Heart left ventricle (tissue), 16 donors: ENCODE measurements around the gene ADCY4. TPM values are rescaled to one million over a fixed set of nuclear protein-coding genes. Genes with fewer than 3 reads are reported as not detected.

Experiments used
- ATAC-seq, 4 donors: fragments of 200-7000 bp; cut with Tn5 transposase; one replicate each; pipeline ENCODE4 v1.9.1; 2020 to 2022; ENCODE audit warnings: moderate library complexity in 4 of 4, mild to moderate bottlenecking in 3 of 4, moderate number of reproducible peaks in 1 of 4
- DNase-seq, 5 donors: peaks; one replicate each; pipeline ENCODE4 v3.0.0-alpha.2; 2020
- H3K27ac ChIP-seq, 12 donors: fragments of 200-600 bp; sonication (generic) in 4 of 12; one replicate each; pipeline versions ENCODE4 v1.5.0 to v1.8.0; 2016 to 2022; ENCODE audit warnings: mild to moderate bottlenecking in 2 of 12
- H3K27me3 ChIP-seq, 9 donors: fragments of 200-600 bp; sonication (generic) in 2 of 9; one replicate each; pipeline versions ENCODE4 v1.5.1 to v1.8.0; 2016 to 2022; ENCODE audit warnings: mild to moderate bottlenecking in 3 of 9
- H3K36me3 ChIP-seq, 9 donors: fragments of 200-600 bp; sonication (generic) in 2 of 9; one replicate each; pipeline versions ENCODE4 v1.5.0 to v1.8.0; 2018 to 2022; ENCODE audit warnings: mild to moderate bottlenecking in 2 of 9
- H3K4me1 ChIP-seq, 12 donors: fragments of 200-600 bp; sonication (generic) in 4 of 12; one replicate each; pipeline versions ENCODE4 v1.5.0 to v1.8.0; 2016 to 2022; ENCODE audit warnings: mild to moderate bottlenecking in 3 of 12
- H3K4me3 ChIP-seq, 12 donors: fragments of 200-600 bp; sonication (generic) in 4 of 12; one replicate each; pipeline versions ENCODE4 v1.5.0 to v1.8.0; 2017 to 2022; ENCODE audit warnings: mild to moderate bottlenecking in 9 of 12, moderate library complexity in 4 of 12
- H3K9me3 ChIP-seq, 12 donors: fragments of 200-600 bp; sonication (generic) in 4 of 12; one replicate each; pipeline versions ENCODE4 v1.5.0 to v1.8.0; 2016 to 2022; ENCODE audit warnings: mild to moderate bottlenecking in 1 of 12
- POLR2A ChIP-seq, 2 donors: fragments of 450-650 bp; IDR thresholded peaks; one replicate each; pipeline ENCODE4 v1.6.1; 2017; ENCODE audit warnings: antibody characterized with exemption in 2 of 2, mild to moderate bottlenecking in 2 of 2, moderate library complexity in 2 of 2
- WGBS, 4 donors: extraction: QIAGEN DNeasy Blood & Tissue Kit in 2 of 4; methylation state at CpG; one replicate each; pipeline versions ENCODE4 v1.1.5 to v1.1.7; 2013 to 2018; 5-methylcytosine and 5-hydroxymethylcytosine counted together
- intact Hi-C, 10 donors: fragments of 100-400 bp; cut with DNase I; formaldehyde crosslinking; loops; one replicate each; pipeline versions ENCODE4 v1.11.1 to v1.14.2; 2022
- polyA plus RNA-seq, 2 donors: library from polyadenylated mRNA; stranded (reverse); fragments of 200-250 nt; gene quantifications; one replicate each; pipeline ENCODE4 v1.2.3, GENCODE V29; 2013
- total RNA-seq, 9 donors: library from RNA; depleted of rRNA in 2 of 9; stranded (reverse); fragments of >200 nt in 2 of 9; fragmentation: NEBNext Ultra II Directional in 3 of 9; extraction: Animal tissue kit (Norgen Biotek cat#: 25700) in 3 of 9; gene quantifications; one replicate each; pipeline versions ENCODE4 v1.1.0 to v1.2.4, GENCODE V29; 2016 to 2023
- TF ChIP-seq, protein P1 (sequence below), 12 donors: fragments of 200-600 bp; sonication (generic) in 4 of 12; IDR thresholded peaks; one replicate each; pipeline versions ENCODE4 v1.5.0 to v1.8.0; 2018 to 2022; ENCODE audit warnings: antibody characterized with exemption in 12 of 12, mild to moderate bottlenecking in 5 of 12
- donor health status: ischemic (EF 13 %, LVEDD 7.1; RV severe dilation, severe dysfunction).
- donor health status: healthy with polysubstance abuse.
- donor health status: DM: no; HTN: yes; CAD: no.
- donor health status: DM: no; HTN: no; CAD: no.
- donor health status: ischemic (EF 25% LVEDD 6.9; RV normal size, moderate dysfunction).
- donor health status: ischemic (EF 25% LVEDD 5.7; RV mildly dilated, moderate dysfunction).
- donor health status: healthy.
- donor health status: DM: yes; HTN: yes; CAD: no.
- donor health status: ischemic (EF 35%, LVEDD 5.7; RV mildly dilated, moderate dysfunction).
- donor health status: nonischemic (EF 11% LVEDD 7.7; RV severe dilation, severe dysfunction).
- donor health status: DM: yes; HTN: yes; CAD: no.
- donor health status: PGD.
- donor health status: ischemic (EF 29% LVEDD 5.4; RV normal size, mild dysfunction).
- donor health status: nonischemic (EF 23%, LVEDD 6.1; RV moderate dilation, normal function).

ADCY4 gene
- total and polyA plus RNA-seq, 11 donors: 20.7 to 47.5 (median 27.5) TPM

DNA sequence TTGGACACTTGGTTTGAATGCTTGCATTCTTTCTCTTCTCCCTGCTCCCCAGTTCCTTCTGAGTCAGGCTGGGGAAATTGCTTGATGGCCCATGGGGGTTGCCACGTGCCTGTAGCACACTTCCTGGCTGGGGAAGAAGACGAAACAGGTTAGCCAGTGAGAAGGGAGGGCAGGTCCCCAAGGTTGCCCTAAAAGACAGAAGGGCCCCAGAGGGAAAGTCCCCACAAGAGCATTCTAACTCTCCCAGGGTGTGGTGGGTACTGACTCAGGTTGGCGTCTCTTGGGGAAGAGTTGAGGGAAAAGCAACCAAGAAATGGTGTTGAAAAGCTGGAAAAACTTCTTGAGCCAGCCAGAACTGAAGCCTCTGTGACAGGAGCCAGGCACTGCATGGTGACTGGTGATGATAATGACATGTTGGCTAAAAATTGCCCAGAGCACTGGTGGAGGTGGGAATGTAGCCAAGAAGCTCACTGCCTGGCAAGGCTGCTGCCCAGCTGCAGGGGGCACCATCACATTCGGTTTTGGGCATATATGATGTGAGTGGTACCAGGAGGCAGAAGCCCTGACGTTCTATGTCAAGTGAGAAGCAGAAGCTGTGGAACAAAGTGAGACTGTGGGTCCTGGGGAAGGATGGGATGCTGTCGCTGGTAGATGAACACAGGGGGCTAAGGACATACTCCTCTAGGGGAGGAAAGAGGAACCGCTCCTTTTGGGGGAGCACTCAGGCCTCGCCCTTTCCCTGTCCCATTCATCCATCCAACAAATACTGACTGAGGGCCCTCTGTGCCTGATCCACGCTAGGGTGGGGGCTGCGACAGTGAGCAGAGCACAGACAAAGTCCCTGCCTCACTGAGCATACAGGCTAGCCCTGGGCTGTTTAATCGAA lies 55.3 kb downstream of the ADCY4 start:
- H3K27me3 ChIP-seq: no peaks in the 10 kb centered on the region
- peak; percentile 75 to 86 (median 80) for ATAC-seq
- H3K4me1 ChIP-seq: peaks cover 0 to 77% (median 8%) of the 10 kb centered on the region in 12 donors
- no peaks in the 10 kb centered on the region for H3K9me3 ChIP-seq
- intact Hi-C loops: no loop called here
- TF ChIP-seq, protein P1, sequence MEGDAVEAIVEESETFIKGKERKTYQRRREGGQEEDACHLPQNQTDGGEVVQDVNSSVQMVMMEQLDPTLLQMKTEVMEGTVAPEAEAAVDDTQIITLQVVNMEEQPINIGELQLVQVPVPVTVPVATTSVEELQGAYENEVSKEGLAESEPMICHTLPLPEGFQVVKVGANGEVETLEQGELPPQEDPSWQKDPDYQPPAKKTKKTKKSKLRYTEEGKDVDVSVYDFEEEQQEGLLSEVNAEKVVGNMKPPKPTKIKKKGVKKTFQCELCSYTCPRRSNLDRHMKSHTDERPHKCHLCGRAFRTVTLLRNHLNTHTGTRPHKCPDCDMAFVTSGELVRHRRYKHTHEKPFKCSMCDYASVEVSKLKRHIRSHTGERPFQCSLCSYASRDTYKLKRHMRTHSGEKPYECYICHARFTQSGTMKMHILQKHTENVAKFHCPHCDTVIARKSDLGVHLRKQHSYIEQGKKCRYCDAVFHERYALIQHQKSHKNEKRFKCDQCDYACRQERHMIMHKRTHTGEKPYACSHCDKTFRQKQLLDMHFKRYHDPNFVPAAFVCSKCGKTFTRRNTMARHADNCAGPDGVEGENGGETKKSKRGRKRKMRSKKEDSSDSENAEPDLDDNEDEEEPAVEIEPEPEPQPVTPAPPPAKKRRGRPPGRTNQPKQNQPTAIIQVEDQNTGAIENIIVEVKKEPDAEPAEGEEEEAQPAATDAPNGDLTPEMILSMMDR (IDR thresholded peaks at IDR 0.05): peak in 11 of 12 donors; percentile 32 to 68 (median 42)
- TF ChIP-seq POLR2A (IDR thresholded peaks at IDR 0.05): no peak
- H3K36me3 ChIP-seq: no peaks in the 10 kb centered on the region
- DNase-seq: peak in 4 of 5 donors; percentile 60 to 81 (median 67)
- no peak overlapping the region for H3K4me3 ChIP-seq
- 58 to 66% (median 64%) methylated on average over 11 of the region's 11 CpGs for WGBS, 4 donors
- peak overlapping the region in 11 of 12 donors; percentile 41 to 87 (median 72) for H3K27ac ChIP-seq

DNA sequence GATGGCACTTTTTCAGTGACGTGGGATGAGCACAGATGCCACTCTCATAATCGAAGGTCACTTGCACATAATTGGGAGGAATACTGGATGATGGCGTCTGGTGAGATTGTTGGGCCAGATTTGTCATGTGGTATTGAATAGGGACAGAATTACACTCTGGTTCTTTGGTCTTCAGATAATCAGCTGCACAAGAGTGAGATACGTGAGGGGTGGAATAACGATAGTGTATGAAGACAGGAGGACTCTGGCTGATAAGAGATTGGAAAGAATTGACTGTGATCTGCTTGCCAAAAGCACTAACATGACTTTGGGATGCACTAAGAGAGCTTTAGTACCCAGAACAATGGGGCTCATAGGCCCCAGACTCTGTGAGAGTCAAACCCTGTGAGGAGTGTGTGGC lies 56.4 kb downstream of the ADCY4 start:
- H3K9me3 ChIP-seq: no peaks in the 10 kb centered on the region
- peak overlapping the region in 3 of 12 donors; percentile 72 to 87 (median 76) for H3K27ac ChIP-seq
- H3K36me3 ChIP-seq: no peaks in the 10 kb centered on the region
- TF ChIP-seq POLR2A (IDR thresholded peaks at IDR 0.05): no peak
- TF ChIP-seq, protein P1 (IDR thresholded peaks at IDR 0.05): no peak
- DNase-seq (no peak), ATAC-seq (no peak)
- no peaks in the 10 kb centered on the region for H3K27me3 ChIP-seq
- no peak overlapping the region for H3K4me3 ChIP-seq
- intact Hi-C loops: no loop called here
- WGBS, 4 donors: 63 to 70% (median 68%) methylated on average over 5 of the region's 5 CpGs
- peaks cover 0 to 88% (median 15%) of the 10 kb centered on the region in 12 donors for H3K4me1 ChIP-seq

DNA sequence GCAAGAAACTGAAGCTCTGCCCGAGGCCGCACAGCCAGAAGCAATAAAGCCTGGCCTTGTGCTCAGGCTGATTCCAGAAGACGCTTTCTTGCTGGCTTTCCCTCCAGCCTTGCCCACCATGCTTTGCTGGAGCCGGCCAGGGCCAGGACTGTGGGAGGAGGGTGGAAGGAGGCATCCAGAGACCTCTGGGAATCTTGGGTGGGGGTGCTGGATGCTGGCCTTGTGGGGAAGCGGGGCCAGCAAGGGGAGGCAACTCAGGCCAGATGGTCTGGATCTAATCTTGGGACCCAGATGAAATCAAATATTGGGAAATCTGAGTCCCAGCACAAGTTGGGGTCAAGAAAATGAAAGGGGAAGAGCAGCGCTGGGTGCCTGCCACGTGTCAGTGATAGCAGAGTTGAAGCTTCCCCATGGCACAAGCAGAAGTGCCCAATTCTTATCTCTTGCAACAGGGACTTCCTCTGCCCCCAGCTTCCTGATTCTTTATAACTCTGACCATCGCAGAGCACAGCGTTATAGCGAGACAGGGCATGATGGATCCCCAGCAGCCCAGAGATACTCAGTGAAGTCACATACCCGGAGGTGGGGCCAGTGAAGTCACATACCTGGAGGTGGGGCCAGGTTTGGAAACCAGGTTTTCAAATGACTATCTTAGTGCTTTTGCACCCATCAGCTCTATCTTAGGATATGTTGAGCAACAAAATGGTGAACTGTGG lies 57.1 kb downstream of the ADCY4 start:
- TF ChIP-seq POLR2A (IDR thresholded peaks at IDR 0.05): no peak
- TF ChIP-seq, protein P1 (IDR thresholded peaks at IDR 0.05): no peak
- H3K4me3 ChIP-seq: no peak overlapping the region
- intact Hi-C loops: no loop called here
- ATAC-seq: peak in 2 of 4 donors; percentile 21 to 30
- peak in 1 of 5 donors; percentile 48 for DNase-seq
- peak overlapping the region in 2 of 12 donors; percentile 41 to 87 for H3K27ac ChIP-seq
- no peaks in the 10 kb centered on the region for H3K27me3 ChIP-seq
- WGBS, 4 donors: 79 to 83% (median 81%) methylated on average over 10 to 11 of the region's 11 CpGs
- no peaks in the 10 kb centered on the region for H3K9me3 ChIP-seq
- H3K4me1 ChIP-seq: peaks cover 0 to 93% (median 15%) of the 10 kb centered on the region in 12 donors
- H3K36me3 ChIP-seq: no peaks in the 10 kb centered on the region

DNA sequence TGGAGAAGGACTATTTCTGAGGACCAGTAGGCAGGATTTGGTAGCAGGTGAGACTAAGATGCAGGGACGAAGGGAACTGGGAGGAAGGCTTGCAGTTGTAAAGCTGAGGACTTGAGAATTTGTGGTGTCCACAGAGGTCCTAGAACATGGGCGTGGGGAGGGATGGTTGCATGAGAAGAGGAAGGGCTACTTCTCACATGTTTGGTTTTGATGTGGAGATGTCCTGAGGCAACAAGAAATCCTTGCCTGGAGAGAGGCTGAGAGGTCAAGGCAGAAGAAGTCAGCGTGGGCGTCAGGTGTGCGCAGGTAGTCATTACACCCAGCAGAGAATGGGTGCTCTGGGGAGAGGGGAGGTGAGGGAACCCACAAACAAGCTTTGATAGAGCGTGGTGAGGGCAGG lies 57.8 kb downstream of the ADCY4 start:
- WGBS, 4 donors: 94 to 96% (median 95%) methylated on average over 6 of the region's 6 CpGs
- H3K36me3 ChIP-seq: no peaks in the 10 kb centered on the region
- H3K4me3 ChIP-seq: no peak overlapping the region
- intact Hi-C loops: no loop called here
- DNase-seq (no peak), ATAC-seq (no peak)
- no peaks in the 10 kb centered on the region for H3K27me3 ChIP-seq
- peaks cover 0 to 93% (median 16%) of the 10 kb centered on the region in 12 donors for H3K4me1 ChIP-seq
- no peak for TF ChIP-seq POLR2A (IDR thresholded peaks at IDR 0.05)
- TF ChIP-seq, protein P1 (IDR thresholded peaks at IDR 0.05): no peak
- no peaks in the 10 kb centered on the region for H3K9me3 ChIP-seq
- H3K27ac ChIP-seq: peak overlapping the region in 1 of 12 donors; percentile 87
